DMS114 treated with DMSO at 0.1 percent for 48 hours (cell line): ENCODE results near the gene DHFR.
"Not testable (repeated sequence)": the region's sequence is repeated elsewhere in the genome, so short reads cannot be mapped to it uniquely, and the experiment has no call there.

ENCODE experiments used
- DNase-seq: peaks from one replicate; lab custom pipeline; 2025; ENCODE audit not compliant: unreplicated experiment; lab: John Stamatoyannopoulos, UW

The DHFR gene

GRCh38 chr5:80654391-80655230 is at the start of gene DHFR, which contains the start of gene MSH3:
Gene DHFR (minus strand): TSS chr5:80654983. CDS start chr5:80654489, 494 bp downstream.
Gene MSH3 (plus strand): TSS chr5:80654652. CDS start chr5:80654728, 76 bp downstream.
- DNase-seq = peak; percentile 88

GRCh38 chr5:80704221-80704620 is 49.4 kb upstream of the DHFR start:
- DNase-seq = no peak

DNA sequence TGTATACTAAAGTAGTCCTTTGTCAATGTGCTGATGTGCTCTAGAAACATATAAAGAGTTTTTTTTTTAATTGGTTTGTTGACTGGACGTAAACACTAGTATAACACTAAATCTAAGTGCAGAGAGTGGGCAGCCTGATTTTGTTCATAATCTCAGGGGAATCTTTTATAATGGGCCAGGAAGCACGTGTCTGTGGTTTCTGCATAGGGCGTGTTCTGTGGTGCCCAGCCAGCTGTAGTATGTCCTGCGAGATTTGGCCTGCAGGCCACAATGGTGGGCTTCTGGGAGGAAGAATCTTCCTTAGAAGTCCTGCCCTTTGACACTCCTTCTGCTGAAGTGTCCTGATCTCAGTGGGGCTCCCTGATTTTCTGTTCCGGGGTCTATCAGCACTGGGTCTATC is 49.0 kb upstream of the DHFR start:
- DNase-seq = no peak

GRCh38 chr5:80703291-80703690 is 48.5 kb upstream of the DHFR start:
- DNase-seq = no peak

DNA sequence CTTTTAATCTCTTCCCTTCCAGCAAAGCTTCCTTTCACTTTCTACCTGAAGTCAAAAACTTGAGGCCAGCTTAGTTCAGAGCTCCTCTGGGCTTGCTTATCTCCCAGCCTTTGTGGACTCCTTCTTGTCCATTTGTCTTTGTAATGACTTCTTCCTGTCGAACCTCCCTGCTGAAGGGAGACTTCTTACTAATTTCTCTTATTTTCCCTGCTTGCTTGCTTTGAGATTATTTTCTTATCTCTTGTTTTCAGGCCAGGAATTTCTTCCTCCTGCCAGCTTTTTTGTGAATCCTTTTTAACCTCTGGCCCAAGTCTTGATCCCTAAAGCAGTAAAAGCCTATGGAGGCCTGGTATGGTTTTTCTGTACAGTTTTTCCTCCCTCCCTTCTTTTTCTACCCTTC is 46.8 kb upstream of the DHFR start:
- no peak for DNase-seq

- DNase-seq = no peak
Observed at GRCh38 chr5:80698369-80698768, 43.6 kb upstream of the DHFR start.

DNA sequence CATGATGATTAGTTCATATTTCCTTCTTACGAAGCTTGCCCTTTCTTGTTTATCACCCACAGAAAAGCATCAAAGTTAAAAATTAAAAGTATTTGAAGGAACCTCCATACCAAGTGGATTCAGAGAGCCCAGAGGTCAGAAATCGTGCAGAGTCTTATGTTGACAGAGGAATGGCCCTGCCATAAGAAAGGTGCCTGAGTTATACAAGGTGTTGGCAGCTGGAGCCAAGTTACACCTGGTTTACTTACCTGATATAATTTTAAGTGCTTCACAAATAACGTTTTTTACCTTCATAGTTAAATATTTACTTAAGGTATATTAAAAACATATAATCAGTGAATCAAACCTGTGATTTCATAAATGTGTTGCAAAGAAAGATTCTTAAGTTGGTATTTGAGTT is 42.3 kb upstream of the DHFR start:
- no peak for DNase-seq

- DNase-seq = no peak
Observed at GRCh38 chr5:80696450-80696849, 41.7 kb upstream of the DHFR start.

GRCh38 chr5:80695666-80696065 is 40.9 kb upstream of the DHFR start:
- no peak for DNase-seq

- no peak for DNase-seq
Observed at GRCh38 chr5:80689627-80690026, 34.8 kb upstream of the DHFR start.

- no peak for DNase-seq
Observed at GRCh38 chr5:80688648-80689420, 34.1 kb upstream of the DHFR start.

GRCh38 chr5:80686757-80687156 is 32.0 kb upstream of the DHFR start:
- DNase-seq = peak; percentile 31

DNA sequence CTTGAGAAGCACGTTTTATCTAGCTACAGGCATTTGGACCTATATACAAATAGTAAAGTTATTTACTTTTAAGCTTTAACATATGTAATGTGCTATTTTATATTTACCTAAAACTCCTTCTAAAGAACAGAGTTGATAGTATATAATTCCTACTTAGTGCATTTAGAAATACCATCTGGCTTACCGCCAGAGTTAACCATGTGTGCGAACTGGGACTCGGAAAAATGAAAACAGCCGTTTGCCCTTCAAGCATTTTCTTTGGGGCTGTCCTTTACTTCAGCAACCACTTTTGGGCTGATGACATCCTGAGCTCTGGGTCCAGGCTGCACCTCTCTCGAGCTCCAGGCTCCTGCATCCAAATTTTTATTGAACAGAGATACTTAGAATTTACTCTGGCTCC is 21.9 kb upstream of the DHFR start:
- DNase-seq = no peak

- DNase-seq = peak; percentile 68
Observed at GRCh38 chr5:80672140-80672736, 17.5 kb upstream of the DHFR start.

- no peak for DNase-seq
Observed at GRCh38 chr5:80668016-80668969, 13.5 kb upstream of the DHFR start.

DNA sequence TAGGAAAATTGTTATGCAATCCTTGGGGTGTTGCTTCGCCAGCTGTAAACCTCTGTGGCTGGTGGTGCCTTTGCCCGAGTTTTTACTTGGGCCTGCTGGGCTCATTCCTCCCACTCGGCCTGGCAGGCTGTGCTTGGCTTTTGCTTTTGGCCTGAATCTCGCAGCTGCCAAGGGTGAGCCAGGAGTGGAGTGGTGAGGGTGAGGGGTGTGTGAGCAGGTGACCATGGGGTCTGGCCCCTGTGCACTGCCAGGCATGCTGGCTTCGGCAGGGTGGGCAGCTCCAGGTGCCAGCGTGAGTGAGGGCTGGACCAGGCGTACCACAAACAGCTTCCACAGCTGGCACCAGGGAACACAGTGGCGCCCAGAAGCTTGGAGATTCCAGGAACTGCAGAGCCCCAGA is 12.6 kb upstream of the DHFR start:
- DNase-seq = no peak

GRCh38 chr5:80665057-80665456 is 10.3 kb upstream of the DHFR start:
- no peak for DNase-seq

GRCh38 chr5:80662108-80662507 is 7.3 kb upstream of the DHFR start:
- DNase-seq = no peak

- DNase-seq = not testable (repeated sequence)
Observed at GRCh38 chr5:80660661-80661060, 5.9 kb upstream of the DHFR start.

GRCh38 chr5:80659106-80659505 is 4.3 kb upstream of the DHFR start:
- DNase-seq = no peak

- no peak for DNase-seq
Observed at GRCh38 chr5:80656425-80656824, 1.6 kb upstream of the DHFR start.
